Osteocyte (in vitro differentiated cells): ENCODE measurements around the gene OPCML. TPM values are rescaled to one million over a fixed set of nuclear protein-coding genes. Genes with fewer than 3 reads are reported as not detected.

ENCODE experiments used
- DNase-seq: peaks from one replicate; pipeline ENCODE4 v3.0.0; 2021; ENCODE audit warnings: mixed read lengths; ENCODE audit not compliant: unreplicated experiment; ENCODE audit errors: extremely low spot score
- H3K27ac Mint-ChIP-seq: one replicate; pipeline ENCODE4 v1.8.0; 2021; ENCODE audit warnings: mild to moderate bottlenecking, mixed read lengths; ENCODE audit not compliant: unreplicated experiment
- H3K27me3 Mint-ChIP-seq: one replicate; pipeline ENCODE4 v1.8.0; 2021; ENCODE audit warnings: mixed read lengths; ENCODE audit not compliant: unreplicated experiment
- H3K36me3 Mint-ChIP-seq: one replicate; pipeline ENCODE4 v1.8.0; 2021; ENCODE audit warnings: mixed read lengths; ENCODE audit not compliant: unreplicated experiment
- H3K4me1 Mint-ChIP-seq: one replicate; pipeline ENCODE4 v1.8.0; 2021; ENCODE audit warnings: mixed read lengths; ENCODE audit not compliant: unreplicated experiment
- H3K4me3 Mint-ChIP-seq: one replicate; pipeline ENCODE4 v1.8.0; 2021; ENCODE audit warnings: mild to moderate bottlenecking, moderate library complexity, mixed read lengths; ENCODE audit not compliant: unreplicated experiment
- H3K9me3 Mint-ChIP-seq: one replicate; pipeline ENCODE4 v1.8.0; 2021; ENCODE audit warnings: mixed read lengths; ENCODE audit not compliant: unreplicated experiment
- total RNA-seq: library from RNA; stranded (reverse); gene quantifications from 2 replicates; pipeline ENCODE4 v1.2.1, GENCODE V29; 2021
- TF ChIP-seq, protein P1 (sequence below): fragments of 200-600 bp; sonication (generic); IDR thresholded peaks from 2 replicates; pipeline ENCODE4 v1.5.0; 2021; ENCODE audit warnings: antibody characterized with exemption, mild to moderate bottlenecking, moderate library complexity

Gene OPCML
- total RNA-seq, 1 donor from 2014 or later: 0.11 TPM

DNA sequence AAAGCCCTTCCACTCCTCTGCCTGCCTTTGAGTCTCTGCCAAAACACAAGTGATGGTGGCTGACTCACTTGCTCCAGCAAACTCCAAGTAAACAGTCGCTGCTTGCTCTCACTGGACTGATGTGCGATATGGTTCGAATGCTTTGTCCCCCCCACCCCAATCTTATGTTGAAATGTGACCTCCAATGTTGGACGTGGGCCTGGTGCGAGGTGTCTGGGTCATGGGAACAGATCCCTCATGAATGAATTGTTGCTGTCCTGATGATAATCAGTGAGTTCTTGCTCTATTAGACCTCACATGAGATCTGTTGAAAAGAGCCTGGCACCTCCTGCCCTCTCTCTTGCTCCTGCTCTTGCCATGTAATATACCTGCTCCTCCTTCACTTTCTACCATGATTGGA is 747.9 kb downstream of the OPCML start:
- Mint-ChIP-seq H3K27ac (no peak overlapping the region), H3K9me3 (no peaks in the 10 kb centered on the region), H3K4me1 (peaks cover 2% of the 10 kb centered on the region), H3K27me3 (no peaks in the 10 kb centered on the region), H3K36me3 (no peaks in the 10 kb centered on the region), H3K4me3 (no peak overlapping the region)
- TF ChIP-seq, protein P1, sequence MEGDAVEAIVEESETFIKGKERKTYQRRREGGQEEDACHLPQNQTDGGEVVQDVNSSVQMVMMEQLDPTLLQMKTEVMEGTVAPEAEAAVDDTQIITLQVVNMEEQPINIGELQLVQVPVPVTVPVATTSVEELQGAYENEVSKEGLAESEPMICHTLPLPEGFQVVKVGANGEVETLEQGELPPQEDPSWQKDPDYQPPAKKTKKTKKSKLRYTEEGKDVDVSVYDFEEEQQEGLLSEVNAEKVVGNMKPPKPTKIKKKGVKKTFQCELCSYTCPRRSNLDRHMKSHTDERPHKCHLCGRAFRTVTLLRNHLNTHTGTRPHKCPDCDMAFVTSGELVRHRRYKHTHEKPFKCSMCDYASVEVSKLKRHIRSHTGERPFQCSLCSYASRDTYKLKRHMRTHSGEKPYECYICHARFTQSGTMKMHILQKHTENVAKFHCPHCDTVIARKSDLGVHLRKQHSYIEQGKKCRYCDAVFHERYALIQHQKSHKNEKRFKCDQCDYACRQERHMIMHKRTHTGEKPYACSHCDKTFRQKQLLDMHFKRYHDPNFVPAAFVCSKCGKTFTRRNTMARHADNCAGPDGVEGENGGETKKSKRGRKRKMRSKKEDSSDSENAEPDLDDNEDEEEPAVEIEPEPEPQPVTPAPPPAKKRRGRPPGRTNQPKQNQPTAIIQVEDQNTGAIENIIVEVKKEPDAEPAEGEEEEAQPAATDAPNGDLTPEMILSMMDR: no peak
- no peak for DNase-seq

DNA sequence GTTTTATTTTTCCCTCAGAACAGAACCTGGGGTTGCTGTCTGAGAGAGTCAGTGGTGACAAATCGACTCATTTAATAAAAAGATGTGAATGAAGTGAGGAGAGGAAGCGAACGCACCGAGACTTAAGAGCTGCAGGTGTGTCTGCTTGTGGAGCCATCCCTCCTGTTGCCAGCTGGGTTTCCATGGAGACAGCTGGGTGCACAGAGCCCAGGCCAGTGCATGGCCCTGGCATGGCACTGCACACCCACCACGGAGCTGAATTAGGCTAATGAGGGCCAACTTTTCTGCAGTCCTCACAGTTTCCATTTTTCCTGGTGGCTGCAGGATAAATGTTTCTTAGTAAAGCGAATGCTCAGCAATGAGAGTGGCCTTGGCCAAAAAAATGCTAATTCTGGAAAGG is 750.2 kb downstream of the OPCML start:
- TF ChIP-seq, protein P1: no peak
- Mint-ChIP-seq H3K9me3 (no peaks in the 10 kb centered on the region), H3K4me3 (no peak overlapping the region), H3K27ac (no peak overlapping the region), H3K36me3 (no peaks in the 10 kb centered on the region), H3K4me1 (peaks cover 2% of the 10 kb centered on the region), H3K27me3 (no peaks in the 10 kb centered on the region)
- DNase-seq: no peak

DNA sequence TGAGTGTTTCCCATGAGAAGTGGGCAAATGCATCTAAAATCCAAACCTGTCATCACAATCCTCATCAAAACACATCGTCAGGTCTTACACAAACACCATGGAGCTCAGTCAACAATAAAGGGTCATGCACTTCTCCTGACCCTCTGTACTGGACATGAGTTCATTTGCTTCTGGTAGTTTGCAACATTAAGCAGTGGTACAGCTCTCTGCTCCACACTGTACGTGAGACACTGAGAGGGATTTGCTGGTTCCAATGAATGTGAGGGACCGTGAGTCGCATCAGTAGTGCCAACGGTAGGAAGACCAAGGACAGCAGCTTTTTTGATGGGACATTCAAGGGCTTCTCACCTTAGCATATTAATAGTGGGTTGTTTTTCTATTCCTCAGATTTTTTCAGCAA is 752.3 kb downstream of the OPCML start:
- H3K9me3 Mint-ChIP-seq: peaks cover 4% of the 10 kb centered on the region
- no peak overlapping the region for H3K27ac Mint-ChIP-seq
- no peaks in the 10 kb centered on the region for H3K36me3 Mint-ChIP-seq
- no peak for DNase-seq
- no peaks in the 10 kb centered on the region for H3K27me3 Mint-ChIP-seq
- no peak overlapping the region for H3K4me3 Mint-ChIP-seq
- TF ChIP-seq, protein P1: no peak
- H3K4me1 Mint-ChIP-seq: peaks cover 2% of the 10 kb centered on the region

DNA sequence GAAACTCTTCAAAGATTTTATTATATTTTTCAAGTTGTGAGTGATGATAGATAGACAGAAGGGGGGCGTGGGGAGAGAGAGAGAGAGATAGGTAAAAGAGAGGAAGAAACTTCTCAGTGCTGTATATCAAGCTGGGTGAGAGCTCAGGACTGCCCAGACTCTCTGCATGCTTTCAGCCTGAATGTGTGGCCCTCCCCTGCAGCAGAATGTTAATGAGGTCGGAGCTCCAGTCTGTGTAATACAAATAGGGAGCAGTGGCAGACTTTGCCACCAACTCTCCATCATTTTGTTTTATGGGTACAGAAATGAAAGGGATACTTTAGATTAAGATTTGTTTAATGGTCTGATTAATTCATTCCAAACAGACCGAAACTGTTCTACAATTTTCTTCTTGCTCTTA is 752.8 kb downstream of the OPCML start:
- TF ChIP-seq, protein P1: no peak
- peaks cover 2% of the 10 kb centered on the region for H3K4me1 Mint-ChIP-seq
- no peaks in the 10 kb centered on the region for H3K27me3 Mint-ChIP-seq
- DNase-seq: no peak
- no peaks in the 10 kb centered on the region for H3K36me3 Mint-ChIP-seq
- no peak overlapping the region for H3K4me3 Mint-ChIP-seq
- H3K27ac Mint-ChIP-seq: no peak overlapping the region
- H3K9me3 Mint-ChIP-seq: peaks cover 4% of the 10 kb centered on the region

DNA sequence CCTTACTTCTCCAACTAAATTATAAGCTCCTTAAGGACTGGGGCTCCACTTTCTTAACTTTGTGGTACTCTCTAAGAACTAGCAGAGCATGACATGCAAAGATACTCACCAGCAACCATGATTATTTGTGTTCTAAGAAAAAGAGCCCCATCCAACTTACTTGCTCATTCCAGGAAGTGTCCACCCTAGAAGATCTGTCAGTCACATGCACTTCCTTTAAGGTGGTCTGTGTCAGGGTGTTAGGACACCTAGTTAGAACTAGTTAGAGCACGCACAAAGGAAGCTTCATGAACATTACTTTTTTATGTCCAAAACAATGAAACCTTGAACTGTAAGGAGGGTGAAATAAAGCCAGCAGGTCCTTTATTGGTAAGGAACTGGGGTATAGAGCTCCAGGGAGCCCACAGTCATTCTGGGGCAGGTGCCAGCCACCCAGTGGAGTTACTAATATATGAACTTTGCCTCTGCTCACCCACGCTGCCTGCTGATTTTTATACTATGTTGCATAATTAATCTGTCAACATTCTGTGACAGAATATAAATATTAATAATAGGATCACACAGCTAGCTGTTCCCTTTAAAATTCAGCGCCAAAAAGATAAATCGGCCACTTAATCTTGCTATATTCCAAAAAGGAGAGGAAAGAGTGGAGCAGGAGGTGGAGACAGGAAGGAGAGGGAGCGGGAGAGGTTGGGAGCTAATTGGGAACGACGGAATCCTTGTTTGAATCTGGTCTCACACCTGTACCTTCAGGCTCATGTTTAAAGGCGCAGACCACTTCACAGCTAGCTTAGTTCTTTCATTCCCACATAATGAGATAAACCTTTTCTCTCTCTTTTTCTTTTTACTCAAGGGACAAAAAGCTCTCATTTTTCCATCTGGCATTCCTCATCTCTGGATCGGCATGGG is 755.0 kb downstream of the OPCML start:
- H3K4me3 Mint-ChIP-seq: no peak overlapping the region
- H3K4me1 Mint-ChIP-seq: peaks cover 2% of the 10 kb centered on the region
- DNase-seq: no peak
- no peaks in the 10 kb centered on the region for H3K27me3 Mint-ChIP-seq
- no peak overlapping the region for H3K27ac Mint-ChIP-seq
- TF ChIP-seq, protein P1: no peak
- no peaks in the 10 kb centered on the region for H3K36me3 Mint-ChIP-seq
- peaks cover 4% of the 10 kb centered on the region for H3K9me3 Mint-ChIP-seq
